ENCODE measurements around the gene TMEM106C.

TMEM106C gene

GRCh38 chr12:47991106-47992061, 28.0 kb downstream of the TMEM106C start:
- no peak for DNase-seq (ENCODE audit: low read depth in 2 of 2)
- no peak for TF ChIP-seq CTCF (IDR thresholded peaks at IDR 0.05; ENCODE audit: low read depth, low read length)
- H3K4me3 ChIP-seq (replicated peaks in 1 of 2; ENCODE audit: low read depth in 2 of 2, low read length in 2 of 2): no peak overlapping the region

- no peak for DNase-seq (ENCODE audit: low read depth in 2 of 2)
- TF ChIP-seq CTCF (IDR thresholded peaks at IDR 0.05; ENCODE audit: low read depth, low read length): no peak
- no peak overlapping the region for H3K4me3 ChIP-seq (replicated peaks in 1 of 2; ENCODE audit: low read depth in 2 of 2, low read length in 2 of 2)
Measured at GRCh38 chr12:47992776-47993175, 29.4 kb downstream of the TMEM106C start.

GRCh38 chr12:47993491-47993890, 30.1 kb downstream of the TMEM106C start:
- no peak overlapping the region for H3K4me3 ChIP-seq (replicated peaks in 1 of 2; ENCODE audit: low read depth in 2 of 2, low read length in 2 of 2)
- TF ChIP-seq CTCF (IDR thresholded peaks at IDR 0.05; ENCODE audit: low read depth, low read length): no peak
- DNase-seq (ENCODE audit: low read depth in 2 of 2): no peak

- no peak overlapping the region for H3K4me3 ChIP-seq (replicated peaks in 1 of 2; ENCODE audit: low read depth in 2 of 2, low read length in 2 of 2)
- TF ChIP-seq CTCF (IDR thresholded peaks at IDR 0.05; ENCODE audit: low read depth, low read length): no peak
- peak; percentile 44 to 85 for DNase-seq (ENCODE audit: low read depth in 2 of 2)
Measured at GRCh38 chr12:47995981-47996401, 32.6 kb downstream of the TMEM106C start.

- no peak for TF ChIP-seq CTCF (IDR thresholded peaks at IDR 0.05; ENCODE audit: low read depth, low read length)
- DNase-seq (ENCODE audit: low read depth in 2 of 2): no peak
- H3K4me3 ChIP-seq (replicated peaks in 1 of 2; ENCODE audit: low read depth in 2 of 2, low read length in 2 of 2): no peak overlapping the region
Measured at GRCh38 chr12:47997321-47997720, 33.9 kb downstream of the TMEM106C start.

- no peak overlapping the region for H3K4me3 ChIP-seq (replicated peaks in 1 of 2; ENCODE audit: low read depth in 2 of 2, low read length in 2 of 2)
- no peak for TF ChIP-seq CTCF (IDR thresholded peaks at IDR 0.05; ENCODE audit: low read depth, low read length)
- no peak for DNase-seq (ENCODE audit: low read depth in 2 of 2)
Measured at GRCh38 chr12:47999816-48000215, 36.4 kb downstream of the TMEM106C start.

All from cardiac fibroblast (primary cell).